ENCODE data around the gene RPS26.
"Not testable (repeated sequence)": the region's sequence is repeated elsewhere in the genome, so short reads cannot be mapped to it uniquely, and the experiment has no call there.

DNA sequence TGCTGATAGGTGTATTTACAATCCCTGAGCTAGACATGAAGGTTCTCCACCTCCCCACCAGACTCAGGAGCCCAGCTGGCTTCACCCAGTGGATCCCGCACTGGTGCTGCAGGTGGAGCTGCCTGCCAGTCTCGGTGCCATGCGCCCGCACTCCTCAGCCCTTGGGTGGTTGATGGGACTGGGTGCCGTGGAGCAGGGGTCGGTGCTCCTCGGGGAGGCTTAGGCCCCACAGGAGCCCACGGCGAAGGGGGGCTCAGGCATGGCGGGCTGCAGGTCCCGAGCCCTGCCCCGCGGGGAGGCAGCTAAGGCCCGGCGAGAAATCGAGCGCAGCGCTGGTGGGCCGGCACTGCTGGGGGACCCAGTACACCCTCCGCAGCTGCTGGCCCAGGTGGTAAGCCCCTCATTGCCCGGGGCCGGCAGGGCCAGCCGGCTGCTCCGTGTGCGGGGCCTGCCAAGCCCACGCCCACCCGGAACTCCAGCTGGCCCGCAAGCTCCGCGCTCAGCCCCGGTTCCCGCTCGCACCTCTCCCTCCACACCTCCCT, 41.6 kb upstream of the RPS26 start:
- not testable (repeated sequence) for TF ChIP-seq CTCF (IDR thresholded peaks at IDR 0.05; ENCODE audit: low read length); EZH2 (IDR thresholded peaks at IDR 0.05; ENCODE audit: borderline replicate concordance, low read length)

All from OCI-LY1 (cell line).